GM12878 (cell line): ENCODE data around the gene TSHZ3. TPM values are rescaled to one million over a fixed set of nuclear protein-coding genes. Genes with fewer than 3 reads are reported as not detected.

Source experiments
- ATAC-seq: fragments of 200-7000 bp; cut with Tn5 transposase; 3 replicates; pipeline ENCODE4 v1.9.1; 2020; ENCODE audit warnings: mild to moderate bottlenecking, moderate library complexity
- BruUV-seq: library from RNA; stranded (reverse); fragments of 400-500 nt; replicated peaks from 2 replicates; lab custom pipeline; 2021; lab: Mats Ljungman, UMichigan
- CTCF ChIA-PET: fragments of 300-600 bp; sonication (Branson Sonifier 250); formaldehyde crosslinking; extraction: SDS; loops from one replicate; lab custom pipeline; 2021; ENCODE audit warnings: inconsistent platforms; lab: Yijun Ruan, JAX
- POLR2A ChIA-PET: fragments of 350-600 bp; formaldehyde crosslinking; extraction: SDS; loops from one replicate; lab custom pipeline; 2021; ENCODE audit warnings: inconsistent platforms; lab: Charles Lee
- RAD21 ChIA-PET: fragments of 300-600 bp; sonication (Branson Sonifier 250); formaldehyde crosslinking; loops from one replicate; lab custom pipeline; 2023; ENCODE audit warnings: antibody characterized with exemption; ENCODE audit not compliant: unreplicated experiment; lab: Charles Lee
- SMC1A ChIA-PET: fragments of 300-600 bp; sonication (Branson Sonifier 250); formaldehyde crosslinking; loops from one replicate; lab custom pipeline; 2023; ENCODE audit not compliant: unreplicated experiment, uncharacterized antibody; lab: Charles Lee
- DNase-seq: peaks from one replicate; pipeline ENCODE4 v3.0.0-alpha.2; 2011; ENCODE audit warnings: low read depth, low spot score
- FAIRE-seq: peaks from 3 replicates; lab custom pipeline; 2011; peaks lifted over from hg19 to GRCh38; lab: Jason Lieb, UNC
- H2AFZ ChIP-seq: 2 replicates; pipeline ENCODE4 v1.6.0; 2011; ENCODE audit warnings: low read depth, low read length, control low read depth; ENCODE audit not compliant: control insufficient read depth
- H3K27ac ChIP-seq: 2 replicates; pipeline ENCODE4 v1.5.1; 2011; ENCODE audit warnings: control low read depth; ENCODE audit not compliant: control insufficient read depth, insufficient read depth
- H3K27me3 ChIP-seq, 2 experiments: replicated peaks in 1 of 2; 2 replicates each; pipeline versions ENCODE4 v1.6.0 to v1.6.1; 2011; ENCODE audit warnings: low read length in 1 of 2; ENCODE audit not compliant: control insufficient read depth in 2 of 2, insufficient read depth in 2 of 2
- H3K36me3 ChIP-seq, 2 experiments: 2 replicates each; pipeline ENCODE4 v1.5.1; 2011; ENCODE audit warnings: low read length in 1 of 2; ENCODE audit not compliant: control insufficient read depth in 2 of 2, insufficient read depth in 2 of 2
- H3K4me1 ChIP-seq: 2 replicates; pipeline ENCODE4 v1.6.1; 2011; ENCODE audit warnings: mild to moderate bottlenecking, low read length, moderate library complexity, mixed read lengths; ENCODE audit not compliant: control insufficient read depth, insufficient read depth
- H3K4me2 ChIP-seq: 2 replicates; pipeline ENCODE4 v1.6.0; 2011; ENCODE audit warnings: control low read depth; ENCODE audit not compliant: control insufficient read depth, insufficient read depth
- H3K4me3 ChIP-seq: fragments of 200-600 bp; sonication (generic); 2 replicates; pipeline ENCODE4 v1.5.1; 2016
- H3K79me2 ChIP-seq: 2 replicates; pipeline ENCODE4 v1.6.0; 2011; ENCODE audit warnings: low read length; ENCODE audit not compliant: control insufficient read depth, insufficient read depth
- H3K9ac ChIP-seq: 2 replicates; pipeline ENCODE4 v1.8.0; 2011; ENCODE audit warnings: low read length, control low read depth, mixed read lengths; ENCODE audit not compliant: control insufficient read depth, insufficient read depth
- H3K9me3 ChIP-seq: replicated peaks from 3 replicates; pipeline ENCODE4 v1.5.1; 2011; ENCODE audit warnings: mild to moderate bottlenecking, low read length; ENCODE audit not compliant: control insufficient read depth, insufficient read depth
- H4K20me1 ChIP-seq: 2 replicates; pipeline ENCODE4 v1.6.0; 2011; ENCODE audit not compliant: control insufficient read depth, insufficient read depth
- FOS ChIP-seq: IDR thresholded peaks from 3 replicates; pipeline ENCODE4 v1.6.1; 2011; ENCODE audit warnings: borderline replicate concordance; ENCODE audit not compliant: insufficient read length; ENCODE audit errors: extremely low read depth
- KDM1A ChIP-seq: fragments of 200-600 bp; sonication (generic); IDR thresholded peaks from 2 replicates; pipeline ENCODE4 v1.6.1; 2016; ENCODE audit warnings: borderline replicate concordance
- MYB ChIP-seq: fragments of 150-350 bp; IDR thresholded peaks from 2 replicates; pipeline ENCODE4 v1.6.1; 2014; ENCODE audit warnings: mild to moderate bottlenecking, low read depth, low read length, borderline replicate concordance
- NFIC ChIP-seq: IDR thresholded peaks from 2 replicates; pipeline ENCODE4 v1.6.1; 2012; ENCODE audit warnings: low read depth, mild to moderate bottlenecking, inconsistent platforms, low read length, moderate library complexity
- RBBP5 ChIP-seq: fragments of 200-600 bp; sonication (generic); conservative IDR thresholded peaks from 2 replicates; pipeline ENCODE4 v1.6.1; 2016
- SP1 ChIP-seq: IDR thresholded peaks from one replicate; pipeline ENCODE4 v1.6.1; 2011; ENCODE audit warnings: low read depth, low read length
- STAT1 ChIP-seq: fragments of 450-650 bp; conservative IDR thresholded peaks from 2 replicates; pipeline ENCODE4 v1.6.1; 2014; ENCODE audit warnings: antibody characterized with exemption, mild to moderate bottlenecking
- TARDBP ChIP-seq: IDR thresholded peaks from 2 replicates; pipeline ENCODE4 v1.6.1; 2016; ENCODE audit warnings: borderline replicate concordance
- ZNF274 ChIP-seq: IDR thresholded peaks from one replicate; pipeline ENCODE4 v1.8.0; 2011; ENCODE audit not compliant: insufficient read length, insufficient read depth
- WGBS: methylation state at CpG from one replicate; pipeline ENCODE4 v1.1.6; 2016; ENCODE audit warnings: low lambda C conversion rate; ENCODE audit not compliant: insufficient replicate concordance, insufficient coverage; ENCODE audit errors: missing lambda C conversion rate; 5-methylcytosine and 5-hydroxymethylcytosine counted together
- in situ Hi-C: fragments of 300-500 bp; cut with MboI; formaldehyde crosslinking; loops from 9 replicates; pipeline ENCODE4 v1.14.3; 2018; ENCODE audit warnings: mixed read lengths
- intact Hi-C: fragments of 100-400 bp; cut with micrococcal nuclease; formaldehyde crosslinking; loops from one replicate; pipeline ENCODE4 v1.14.2; 2022; ENCODE audit not compliant: unreplicated experiment
- polyA plus RNA-seq, 11 experiments: library from polyadenylated mRNA; depleted of rRNA in 4 of 11; unstranded in 6 of 11; stranded (reverse) in 5 of 11; fragments of >200 nt; fragmentation: Nextera tagmentation in 4 of 11; fragmentation: Illumina TruSeq in 1 of 11; extraction: Ambion mirVana in 4 of 11; extraction: Trizol in 1 of 11; gene quantifications; 1 replicate in 1 of 11; 2 replicates in 10 of 11; pipeline versions ENCODE4 v1.2.1 to v1.2.3, GENCODE V29; 2011 to 2016; ENCODE audit warnings: inconsistent platforms in 2 of 11, missing spikeins in 2 of 11, low read depth in 1 of 11
- total RNA-seq, 4 experiments: library from RNA; depleted of rRNA in 3 of 4; stranded (reverse); fragments of >200 nt in 3 of 4; fragmentation: Illumina TruSeq in 1 of 4; extraction: Trizol in 1 of 4; gene quantifications; 2 replicates each; pipeline versions ENCODE4 v1.2.1 to v1.2.3, GENCODE V29; 2013 to 2021
- TF ChIP-seq, protein P1 (sequence below): fragments of 450-650 bp; IDR thresholded peaks from 2 replicates; pipeline ENCODE4 v1.6.1; 2017; ENCODE audit warnings: mild to moderate bottlenecking, low read depth, inconsistent platforms; ENCODE audit not compliant: poor library complexity, severe bottlenecking
- TF ChIP-seq, protein P2 (sequence below): fragments of 150-350 bp; IDR thresholded peaks from 2 replicates; pipeline ENCODE4 v1.6.1; 2014; ENCODE audit warnings: mild to moderate bottlenecking, low read depth, low read length

The TSHZ3 gene
- total and polyA plus RNA-seq, 10 of the 15 experiments (the other 5 are each of a cell fraction or from before 2014, with no cell fraction given), result 0.23 TPM; not detected in 9

DNA sequence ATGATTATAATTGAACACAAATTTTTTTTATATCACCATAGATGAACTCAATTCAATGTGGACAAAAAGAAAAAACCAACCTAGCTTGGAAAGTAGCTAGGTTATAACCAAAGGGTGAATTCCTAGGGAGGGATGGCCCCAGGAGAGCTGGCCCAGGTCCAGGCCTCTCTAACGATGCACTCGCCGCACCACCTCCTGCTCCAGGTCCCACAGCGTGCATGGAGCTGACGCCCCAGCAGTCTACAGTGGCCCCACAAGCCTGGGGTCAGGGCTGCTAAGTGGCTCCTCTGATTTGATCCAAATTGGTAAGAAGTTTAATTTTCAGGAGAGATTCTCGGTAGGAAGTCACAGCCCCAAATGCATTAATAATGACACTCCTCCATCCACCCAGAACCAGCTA, 48.8 kb downstream of the TSHZ3 start:
- no peaks in the 10 kb centered on the region for H3K4me1 ChIP-seq
- SMC1A ChIA-PET, result no interaction called here
- no peaks in the 10 kb centered on the region for H3K36me3 ChIP-seq
- FAIRE-seq (no peak), ATAC-seq (no peak), DNase-seq (no peak)
- no peaks in the 10 kb centered on the region for H3K27me3 ChIP-seq
- CTCF ChIA-PET, result no interaction called here
- BruUV-seq, result no TSS peak
- H3K27ac ChIP-seq, result no peak overlapping the region
- RAD21 ChIA-PET, result no interaction called here
- POLR2A ChIA-PET, result no interaction called here
- no peaks in the 10 kb centered on the region for H3K9me3 ChIP-seq
- no peaks in the 10 kb centered on the region for H3K79me2 ChIP-seq
- H2AFZ ChIP-seq, result no peak overlapping the region
- TF ChIP-seq MYB (no peak), ZNF274 (no peak), SP1 (no peak)
- TF ChIP-seq, protein P1, sequence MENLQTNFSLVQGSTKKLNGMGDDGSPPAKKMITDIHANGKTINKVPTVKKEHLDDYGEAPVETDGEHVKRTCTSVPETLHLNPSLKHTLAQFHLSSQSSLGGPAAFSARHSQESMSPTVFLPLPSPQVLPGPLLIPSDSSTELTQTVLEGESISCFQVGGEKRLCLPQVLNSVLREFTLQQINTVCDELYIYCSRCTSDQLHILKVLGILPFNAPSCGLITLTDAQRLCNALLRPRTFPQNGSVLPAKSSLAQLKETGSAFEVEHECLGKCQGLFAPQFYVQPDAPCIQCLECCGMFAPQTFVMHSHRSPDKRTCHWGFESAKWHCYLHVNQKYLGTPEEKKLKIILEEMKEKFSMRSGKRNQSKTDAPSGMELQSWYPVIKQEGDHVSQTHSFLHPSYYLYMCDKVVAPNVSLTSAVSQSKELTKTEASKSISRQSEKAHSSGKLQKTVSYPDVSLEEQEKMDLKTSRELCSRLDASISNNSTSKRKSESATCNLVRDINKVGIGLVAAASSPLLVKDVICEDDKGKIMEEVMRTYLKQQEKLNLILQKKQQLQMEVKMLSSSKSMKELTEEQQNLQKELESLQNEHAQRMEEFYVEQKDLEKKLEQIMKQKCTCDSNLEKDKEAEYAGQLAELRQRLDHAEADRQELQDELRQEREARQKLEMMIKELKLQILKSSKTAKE, result no peak
- no peak overlapping the region for H3K4me2 ChIP-seq
- in situ Hi-C loops, result no loop called here
- no peak overlapping the region for H3K4me3 ChIP-seq
- H4K20me1 ChIP-seq, result no peaks in the 10 kb centered on the region
- intact Hi-C loops, result no loop called here
- 8% methylated on average over 6 of the region's 6 CpGs for WGBS
- H3K9ac ChIP-seq, result no peak overlapping the region

DNA sequence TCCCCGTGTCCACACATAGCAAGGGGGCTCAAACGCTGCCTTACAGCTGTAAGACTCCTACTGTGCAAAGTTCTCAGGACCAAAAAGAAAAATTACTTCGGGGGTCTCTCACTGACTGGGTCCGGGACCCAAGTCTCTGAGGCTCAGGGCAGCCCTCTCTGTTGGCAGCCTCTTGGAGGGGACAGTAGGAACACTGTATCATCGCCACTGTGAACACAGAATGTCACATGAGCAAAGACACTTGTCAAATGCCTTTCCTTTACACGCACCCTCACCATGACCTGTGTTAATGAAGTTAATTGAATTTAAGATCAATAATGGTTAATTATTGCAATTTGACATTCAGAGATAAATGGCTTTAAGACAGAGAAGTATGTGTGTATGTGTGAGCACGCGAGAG, 49.6 kb downstream of the TSHZ3 start:
- Histone ChIP-seq H3K27ac (no peak overlapping the region), H3K27me3 (no peaks in the 10 kb centered on the region), H3K9ac (no peak overlapping the region), H2AFZ (no peak overlapping the region), H3K4me3 (no peak overlapping the region), H3K4me1 (no peaks in the 10 kb centered on the region), H3K36me3 (no peaks in the 10 kb centered on the region), H3K9me3 (no peaks in the 10 kb centered on the region), H3K79me2 (no peaks in the 10 kb centered on the region), H4K20me1 (no peaks in the 10 kb centered on the region), H3K4me2 (no peak overlapping the region)
- in situ Hi-C loops, result no loop called here
- 13% methylated on average over 8 of the region's 8 CpGs for WGBS
- POLR2A ChIA-PET, result no interaction called here
- CTCF ChIA-PET, result no interaction called here
- RAD21 ChIA-PET, result no interaction called here
- ATAC-seq, result no peak
- no peak for FAIRE-seq
- no peak for TF ChIP-seq FOS
- no peak for TF ChIP-seq STAT1
- TF ChIP-seq ZNF274, result no peak
- TF ChIP-seq NFIC, result no peak
- no peak for TF ChIP-seq KDM1A
- TF ChIP-seq, protein P2, sequence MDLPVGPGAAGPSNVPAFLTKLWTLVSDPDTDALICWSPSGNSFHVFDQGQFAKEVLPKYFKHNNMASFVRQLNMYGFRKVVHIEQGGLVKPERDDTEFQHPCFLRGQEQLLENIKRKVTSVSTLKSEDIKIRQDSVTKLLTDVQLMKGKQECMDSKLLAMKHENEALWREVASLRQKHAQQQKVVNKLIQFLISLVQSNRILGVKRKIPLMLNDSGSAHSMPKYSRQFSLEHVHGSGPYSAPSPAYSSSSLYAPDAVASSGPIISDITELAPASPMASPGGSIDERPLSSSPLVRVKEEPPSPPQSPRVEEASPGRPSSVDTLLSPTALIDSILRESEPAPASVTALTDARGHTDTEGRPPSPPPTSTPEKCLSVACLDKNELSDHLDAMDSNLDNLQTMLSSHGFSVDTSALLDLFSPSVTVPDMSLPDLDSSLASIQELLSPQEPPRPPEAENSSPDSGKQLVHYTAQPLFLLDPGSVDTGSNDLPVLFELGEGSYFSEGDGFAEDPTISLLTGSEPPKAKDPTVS, result no peak
- no peak for TF ChIP-seq TARDBP
- no peak for TF ChIP-seq RBBP5
- SMC1A ChIA-PET, result no interaction called here
- intact Hi-C loops, result no loop called here
- no peak for DNase-seq
- no TSS peak for BruUV-seq
